Measurements from ENCODE around the gene CENPL. TPM values are rescaled to one million over a fixed set of nuclear protein-coding genes. Genes with fewer than 3 reads are reported as not detected.

The CENPL gene
- polyA plus RNA-seq, 1 experiment = 8.7 TPM

DNA sequence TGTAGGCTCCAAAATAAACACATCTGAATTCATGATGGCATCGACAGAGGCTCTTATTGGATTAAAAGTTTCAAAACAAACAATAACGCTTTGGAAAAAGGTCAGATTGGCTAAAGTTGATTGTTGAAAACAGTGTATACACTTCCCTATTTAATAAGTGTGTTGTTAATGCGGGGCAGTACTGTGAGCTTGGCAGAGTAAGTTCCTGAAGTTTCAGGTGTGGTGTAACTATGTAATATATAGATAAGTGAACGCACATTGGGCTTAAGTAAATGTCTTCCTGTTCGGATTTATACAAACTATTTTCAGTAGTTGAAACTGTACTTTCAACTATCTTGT is 44.3 kb upstream of the CENPL start:
- Histone ChIP-seq H3K27me3 (ENCODE audit: control insufficient read depth, insufficient read depth, low read length) (no peaks in the 10 kb centered on the region), H3K9me3 (ENCODE audit: control insufficient read depth, insufficient read depth, low read length) (no peaks in the 10 kb centered on the region), H3K4me3 (ENCODE audit: low read depth, low read length) (peak overlapping the region; percentile 85), H3K27ac (ENCODE audit: low read depth, low read length) (no peak overlapping the region)
- POLR2A ChIA-PET = interaction anchor here (0.5 to 2.8 kb wide), 3 partner anchors 123 to 439 kb away, joined by 3 to 8 read pairs (median 7); partner anchors contain the start of gene RC3H1
- no peak for TF ChIP-seq CTCF (IDR thresholded peaks at IDR 0.05; ENCODE audit: low read depth, low read length)
- CTCF ChIA-PET = interaction anchor here (0.8 to 1.5 kb wide), 3 partner anchors 15 to 439 kb away, joined by 3 read pairs; no protein-coding TSS in a partner anchor
- no peak for DNase-seq (ENCODE audit: low read depth, low spot score)

DNA sequence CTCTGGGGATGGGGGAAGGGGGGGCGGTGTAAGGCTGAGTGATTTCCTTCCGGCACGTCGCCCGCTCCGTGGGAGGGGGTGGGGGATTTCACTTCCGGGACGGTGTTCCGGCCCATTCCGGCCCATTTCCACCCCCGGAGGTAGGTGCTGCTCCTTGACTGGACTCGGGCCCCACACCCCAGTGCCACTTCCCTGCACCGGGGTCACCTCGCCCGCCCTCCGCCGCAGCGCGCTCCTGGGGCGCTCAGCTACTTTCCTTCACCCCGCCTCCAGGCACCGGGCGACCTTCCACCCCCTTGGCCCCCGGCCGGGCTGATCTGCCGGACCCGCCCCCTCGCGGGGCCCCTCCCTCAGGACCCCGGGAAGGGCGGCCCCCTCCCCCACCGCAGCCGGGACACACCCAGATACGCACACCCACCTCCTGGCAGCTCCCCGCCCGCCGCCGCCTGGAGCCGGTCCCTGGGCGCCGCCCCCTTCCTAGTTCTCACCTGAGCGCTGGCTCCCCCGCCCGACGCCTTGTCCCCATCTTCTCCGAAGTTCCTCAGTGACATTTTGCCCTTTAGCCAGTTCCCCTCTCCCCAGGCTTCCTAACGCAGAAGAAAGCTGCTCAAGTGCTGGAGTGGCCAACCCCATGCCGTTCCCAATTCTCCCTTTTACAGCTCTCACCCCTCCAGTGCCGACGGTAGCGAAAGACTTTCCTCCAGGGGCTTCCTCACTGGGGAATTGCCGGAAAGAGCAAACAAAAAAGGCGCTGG is 43.8 kb upstream of the CENPL start, which contains the start of gene ZBTB37:
Gene ZBTB37 (plus strand): TSS at position 115 of the 755 bp plus-strand sequence. CDS start 1,846 bp downstream, outside the sequence.
- DNase-seq (ENCODE audit: low read depth, low spot score) = no peak
- H3K9me3 ChIP-seq (ENCODE audit: control insufficient read depth, insufficient read depth, low read length) = no peaks in the 10 kb centered on the region
- TF ChIP-seq CTCF (IDR thresholded peaks at IDR 0.05; ENCODE audit: low read depth, low read length) = no peak; the same call in 1 of the 2 replicates
- ChIA-PET POLR2A (interaction anchor here (0.5 to 2.8 kb wide), 26 partner anchors 12 to 1126 kb away, joined by 3 to 32 read pairs (median 4); partner anchors contain the start of genes CENPL, PRDX6 and RC3H1), CTCF (interaction anchor here (0.6 to 1.1 kb wide), 3 partner anchors 15 to 1166 kb away, joined by 3 to 4 read pairs (median 3); no protein-coding TSS in a partner anchor)
- H3K4me3 ChIP-seq (ENCODE audit: low read depth, low read length) = peak within 1 kb of the TSS; percentile 95
- H3K27ac ChIP-seq (ENCODE audit: low read depth, low read length) = peak within 1 kb of the TSS; percentile 79
- H3K27me3 ChIP-seq (ENCODE audit: control insufficient read depth, insufficient read depth, low read length) = no peaks in the 10 kb centered on the region

- Histone ChIP-seq H3K27me3 (ENCODE audit: control insufficient read depth, insufficient read depth, low read length) (no peaks in the 10 kb centered on the region), H3K4me3 (ENCODE audit: low read depth, low read length) (peak within 1 kb of the TSS; percentile 95), H3K27ac (ENCODE audit: low read depth, low read length) (peak within 1 kb of the TSS; percentile 79), H3K9me3 (ENCODE audit: control insufficient read depth, insufficient read depth, low read length) (no peaks in the 10 kb centered on the region)
- ChIA-PET CTCF (interaction anchor here (0.6 kb wide), 1 partner anchor 1166 kb away, joined by 4 read pairs; no protein-coding TSS in a partner anchor), POLR2A (interaction anchor here (0.6 to 2.8 kb wide), 26 partner anchors 11 to 1125 kb away, joined by 3 to 32 read pairs (median 4); partner anchors contain the start of genes CENPL, PRDX6 and RC3H1)
- DNase-seq (ENCODE audit: low read depth, low spot score) = peak; percentile 99
- TF ChIP-seq CTCF (IDR thresholded peaks at IDR 0.05; ENCODE audit: low read depth, low read length) = no peak
Observed at GRCh38 chr1:173867753-173868265, 43.1 kb upstream of the CENPL start, which contains the start of gene GAS5. GAS5 (minus strand) TSS chr1:173867989.

GRCh38 chr1:173867141-173867752 is 42.6 kb upstream of the CENPL start:
- H3K4me3 ChIP-seq (ENCODE audit: low read depth, low read length) = peak overlapping the region; percentile 95
- H3K27me3 ChIP-seq (ENCODE audit: control insufficient read depth, insufficient read depth, low read length) = no peaks in the 10 kb centered on the region
- ChIA-PET CTCF (no interaction called here), POLR2A (interaction anchor here (0.5 to 2.8 kb wide), 11 partner anchors 10 to 1132 kb away, joined by 3 to 32 read pairs (median 6); partner anchors contain the start of genes CACYBP, CENPL, PRDX6 and RC3H1)
- DNase-seq (ENCODE audit: low read depth, low spot score) = no peak
- peak overlapping the region; percentile 79 for H3K27ac ChIP-seq (ENCODE audit: low read depth, low read length)
- H3K9me3 ChIP-seq (ENCODE audit: control insufficient read depth, insufficient read depth, low read length) = no peaks in the 10 kb centered on the region
- TF ChIP-seq CTCF (IDR thresholded peaks at IDR 0.05; ENCODE audit: low read depth, low read length) = no peak
